Chondrocyte (in vitro differentiated cells): ENCODE results near the gene JAK1. TPM values are rescaled to one million over a fixed set of nuclear protein-coding genes. Genes with fewer than 3 reads are reported as not detected.

ENCODE experiments used
- DNase-seq: peaks from one replicate; pipeline ENCODE4 v3.0.0; 2021; ENCODE audit warnings: mixed read lengths, low spot score
- H3K27ac Mint-ChIP-seq: one replicate; pipeline ENCODE4 v1.8.0; 2021; ENCODE audit warnings: mild to moderate bottlenecking, moderate library complexity, mixed read lengths; ENCODE audit not compliant: unreplicated experiment
- H3K27me3 Mint-ChIP-seq: 2 replicates; pipeline ENCODE4 v1.8.0; 2021; ENCODE audit warnings: low read depth, mixed read lengths
- H3K36me3 Mint-ChIP-seq: 2 replicates; pipeline ENCODE4 v1.8.0; 2021; ENCODE audit warnings: low read depth, mixed read lengths
- H3K4me1 Mint-ChIP-seq: 2 replicates; pipeline ENCODE4 v1.8.0; 2021; ENCODE audit warnings: low read depth, mild to moderate bottlenecking, mixed read lengths
- H3K4me3 Mint-ChIP-seq: one replicate; pipeline ENCODE4 v1.8.0; 2021; ENCODE audit warnings: mild to moderate bottlenecking, moderate library complexity, mixed read lengths; ENCODE audit not compliant: unreplicated experiment
- H3K9me3 Mint-ChIP-seq: 2 replicates; pipeline ENCODE4 v1.8.0; 2021; ENCODE audit warnings: low read depth, mixed read lengths
- CTCF ChIP-seq: fragments of 200-600 bp; sonication (generic); IDR thresholded peaks from 2 replicates; pipeline ENCODE4 v1.5.0; 2021; ENCODE audit warnings: antibody characterized with exemption, mild to moderate bottlenecking, moderate library complexity
- total RNA-seq: library from RNA; stranded (reverse); gene quantifications from 3 replicates; pipeline ENCODE4 v1.2.1, GENCODE V29; 2021

JAK1 gene
- total RNA-seq, 1 donor from 2014 or later, result 112 TPM

- H3K4me1 Mint-ChIP-seq, result no peaks in the 10 kb centered on the region
- no peak overlapping the region for H3K27ac Mint-ChIP-seq
- DNase-seq, result no peak
- no peak for TF ChIP-seq CTCF
- H3K27me3 Mint-ChIP-seq, result no peaks in the 10 kb centered on the region
- H3K36me3 Mint-ChIP-seq, result peaks cover 22% of the 10 kb centered on the region
- no peak overlapping the region for H3K4me3 Mint-ChIP-seq
- no peaks in the 10 kb centered on the region for H3K9me3 Mint-ChIP-seq
These were observed 88.8 kb downstream of the JAK1 start for GRCh38 chr1:64877598-64877997.

GRCh38 chr1:64877151-64877550 lies 89.2 kb downstream of the JAK1 start:
- H3K4me1 Mint-ChIP-seq, result no peaks in the 10 kb centered on the region
- no peak for TF ChIP-seq CTCF
- H3K27me3 Mint-ChIP-seq, result no peaks in the 10 kb centered on the region
- no peak overlapping the region for H3K4me3 Mint-ChIP-seq
- peaks cover 25% of the 10 kb centered on the region for H3K36me3 Mint-ChIP-seq
- H3K27ac Mint-ChIP-seq, result no peak overlapping the region
- no peaks in the 10 kb centered on the region for H3K9me3 Mint-ChIP-seq
- no peak for DNase-seq

GRCh38 chr1:64875606-64876005 lies 90.7 kb downstream of the JAK1 start:
- Mint-ChIP-seq H3K27me3 (no peaks in the 10 kb centered on the region), H3K9me3 (no peaks in the 10 kb centered on the region), H3K4me1 (no peaks in the 10 kb centered on the region), H3K4me3 (no peak overlapping the region), H3K36me3 (peaks cover 36% of the 10 kb centered on the region), H3K27ac (no peak overlapping the region)
- no peak for DNase-seq
- no peak for TF ChIP-seq CTCF

GRCh38 chr1:64875101-64875500 lies 91.2 kb downstream of the JAK1 start:
- Mint-ChIP-seq H3K27ac (no peak overlapping the region), H3K36me3 (peaks cover 36% of the 10 kb centered on the region), H3K4me3 (no peak overlapping the region), H3K27me3 (no peaks in the 10 kb centered on the region), H3K9me3 (no peaks in the 10 kb centered on the region), H3K4me1 (no peaks in the 10 kb centered on the region)
- no peak for TF ChIP-seq CTCF
- DNase-seq, result no peak

- no peak for TF ChIP-seq CTCF
- H3K27ac Mint-ChIP-seq, result no peak overlapping the region
- no peaks in the 10 kb centered on the region for H3K27me3 Mint-ChIP-seq
- no peak for DNase-seq
- no peaks in the 10 kb centered on the region for H3K9me3 Mint-ChIP-seq
- no peak overlapping the region for H3K4me3 Mint-ChIP-seq
- no peaks in the 10 kb centered on the region for H3K4me1 Mint-ChIP-seq
- peaks cover 36% of the 10 kb centered on the region for H3K36me3 Mint-ChIP-seq
These were observed 91.7 kb downstream of the JAK1 start for GRCh38 chr1:64874666-64875065.
